ENCODE measurements around the gene TNC.

DNA sequence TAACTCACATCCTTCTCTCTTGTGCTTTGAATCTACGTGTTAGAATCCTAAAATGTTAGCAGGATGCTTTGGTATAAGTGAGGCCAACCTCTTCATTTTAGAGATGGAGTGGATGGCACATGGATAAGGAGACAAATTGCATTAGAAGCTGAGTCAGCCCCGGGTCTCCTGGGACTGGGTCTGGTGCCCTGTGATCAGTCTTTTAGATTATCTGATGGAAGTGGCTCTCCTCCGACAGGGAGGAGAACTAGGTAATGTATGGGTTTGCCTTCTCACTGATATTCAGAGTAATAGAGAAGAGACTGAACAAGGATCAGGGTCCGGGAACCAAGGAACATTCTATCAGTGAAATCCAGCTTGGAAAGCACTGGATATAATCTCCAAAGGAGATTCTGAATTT, 112.6 kb downstream of the TNC start:
- TF ChIP-seq, protein P1, sequence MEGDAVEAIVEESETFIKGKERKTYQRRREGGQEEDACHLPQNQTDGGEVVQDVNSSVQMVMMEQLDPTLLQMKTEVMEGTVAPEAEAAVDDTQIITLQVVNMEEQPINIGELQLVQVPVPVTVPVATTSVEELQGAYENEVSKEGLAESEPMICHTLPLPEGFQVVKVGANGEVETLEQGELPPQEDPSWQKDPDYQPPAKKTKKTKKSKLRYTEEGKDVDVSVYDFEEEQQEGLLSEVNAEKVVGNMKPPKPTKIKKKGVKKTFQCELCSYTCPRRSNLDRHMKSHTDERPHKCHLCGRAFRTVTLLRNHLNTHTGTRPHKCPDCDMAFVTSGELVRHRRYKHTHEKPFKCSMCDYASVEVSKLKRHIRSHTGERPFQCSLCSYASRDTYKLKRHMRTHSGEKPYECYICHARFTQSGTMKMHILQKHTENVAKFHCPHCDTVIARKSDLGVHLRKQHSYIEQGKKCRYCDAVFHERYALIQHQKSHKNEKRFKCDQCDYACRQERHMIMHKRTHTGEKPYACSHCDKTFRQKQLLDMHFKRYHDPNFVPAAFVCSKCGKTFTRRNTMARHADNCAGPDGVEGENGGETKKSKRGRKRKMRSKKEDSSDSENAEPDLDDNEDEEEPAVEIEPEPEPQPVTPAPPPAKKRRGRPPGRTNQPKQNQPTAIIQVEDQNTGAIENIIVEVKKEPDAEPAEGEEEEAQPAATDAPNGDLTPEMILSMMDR (IDR thresholded peaks at IDR 0.05; ENCODE audit: extremely low read depth in 1 of 2, insufficient read depth in 1 of 2, low read depth in 1 of 2, low read length in 2 of 2), result no peak
- TF ChIP-seq EZH2 (IDR thresholded peaks at IDR 0.05; ENCODE audit: borderline replicate concordance, low read depth, low read length, severe bottlenecking) (no peak), POLR2A (IDR thresholded peaks at IDR 0.05; ENCODE audit: low read depth, low read length) (no peak), JUN (IDR thresholded peaks at IDR 0.05; ENCODE audit: borderline replicate concordance, insufficient read depth, insufficient read length, low read depth) (no peak)

Measured in endothelial cell of umbilical vein (primary cell).